Mucosa of descending colon (tissue), 3 donors: Measurements from ENCODE around the gene HCN1. TPM values are rescaled to one million over a fixed set of nuclear protein-coding genes. Genes with fewer than 3 reads are reported as not detected.

Experiments
- ATAC-seq: fragments of 200-7000 bp; cut with Tn5 transposase; one replicate; pipeline ENCODE4 v1.9.1; 2020; ENCODE audit warnings: mild to moderate bottlenecking, moderate library complexity
- DNase-seq, 3 donors: peaks; one replicate each; pipeline ENCODE4 v3.0.0-alpha.2; 2020
- H3K36me3 ChIP-seq: fragments of 200-600 bp; one replicate; pipeline ENCODE4 v1.8.0; 2021; ENCODE audit warnings: low read depth, mild to moderate bottlenecking
- H3K4me1 ChIP-seq: fragments of 200-600 bp; one replicate; pipeline ENCODE4 v1.8.0; 2021; ENCODE audit warnings: low read depth, mild to moderate bottlenecking
- H3K4me3 ChIP-seq: fragments of 200-600 bp; one replicate; pipeline ENCODE4 v1.8.0; 2021; ENCODE audit warnings: mild to moderate bottlenecking
- H3K9me3 ChIP-seq: fragments of 200-600 bp; one replicate; pipeline ENCODE4 v1.8.0; 2021; ENCODE audit warnings: mild to moderate bottlenecking
- intact Hi-C, 2 donors: fragments of 100-400 bp; cut with DNase I in 1 of 2; cut with micrococcal nuclease in 1 of 2; formaldehyde crosslinking; loops; one replicate each; pipeline versions ENCODE4 v1.11.0 to v1.11.1; 2022; cut with DNase I, micrococcal nuclease
- total RNA-seq, 3 donors: library from RNA; stranded (reverse); fragmentation: NEBNext Ultra II Directional in 2 of 3; extraction: Animal tissue kit (Norgen Biotek cat#: 25700) in 2 of 3; gene quantifications; one replicate each; pipeline versions ENCODE4 v1.2.1 to v1.2.4, GENCODE V29; 2021 to 2023
- TF ChIP-seq, protein P1 (sequence below): fragments of 200-600 bp; IDR thresholded peaks from one replicate; pipeline ENCODE4 v1.8.0; 2022; ENCODE audit warnings: antibody characterized with exemption, mild to moderate bottlenecking
- donor health status: DM: no; HTN: no; CAD: no; lungs with moderate emphysema.
- donor health status: DM: no; HTN: no; CAD: no.
- donor health status: DM: no; HTN: yes; CAD: no.

HCN1 gene
- total RNA-seq, 3 donors from 2014 or later = 0.05 to 0.35 TPM; not detected in 1

DNA sequence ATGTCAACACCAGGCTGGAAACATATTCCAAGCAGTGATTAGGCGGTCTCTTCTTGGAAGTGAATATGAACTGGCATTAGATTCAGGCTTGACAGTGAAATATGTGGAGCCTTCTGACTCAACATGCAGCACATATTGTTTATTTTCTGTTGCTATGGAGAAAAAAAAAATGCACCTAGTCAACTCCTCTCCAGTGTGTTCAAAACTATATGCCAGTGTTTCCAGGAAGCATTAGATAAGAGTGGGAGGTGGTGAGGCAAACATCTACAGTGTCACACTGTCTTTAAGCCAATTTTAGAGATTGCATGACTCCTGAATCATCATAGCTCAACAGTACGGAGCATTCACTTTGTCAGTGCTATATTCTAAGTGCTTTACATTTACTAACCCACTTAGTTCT, 117.9 kb downstream of the HCN1 start:
- intact Hi-C loops = no loop called here
- TF ChIP-seq, protein P1, sequence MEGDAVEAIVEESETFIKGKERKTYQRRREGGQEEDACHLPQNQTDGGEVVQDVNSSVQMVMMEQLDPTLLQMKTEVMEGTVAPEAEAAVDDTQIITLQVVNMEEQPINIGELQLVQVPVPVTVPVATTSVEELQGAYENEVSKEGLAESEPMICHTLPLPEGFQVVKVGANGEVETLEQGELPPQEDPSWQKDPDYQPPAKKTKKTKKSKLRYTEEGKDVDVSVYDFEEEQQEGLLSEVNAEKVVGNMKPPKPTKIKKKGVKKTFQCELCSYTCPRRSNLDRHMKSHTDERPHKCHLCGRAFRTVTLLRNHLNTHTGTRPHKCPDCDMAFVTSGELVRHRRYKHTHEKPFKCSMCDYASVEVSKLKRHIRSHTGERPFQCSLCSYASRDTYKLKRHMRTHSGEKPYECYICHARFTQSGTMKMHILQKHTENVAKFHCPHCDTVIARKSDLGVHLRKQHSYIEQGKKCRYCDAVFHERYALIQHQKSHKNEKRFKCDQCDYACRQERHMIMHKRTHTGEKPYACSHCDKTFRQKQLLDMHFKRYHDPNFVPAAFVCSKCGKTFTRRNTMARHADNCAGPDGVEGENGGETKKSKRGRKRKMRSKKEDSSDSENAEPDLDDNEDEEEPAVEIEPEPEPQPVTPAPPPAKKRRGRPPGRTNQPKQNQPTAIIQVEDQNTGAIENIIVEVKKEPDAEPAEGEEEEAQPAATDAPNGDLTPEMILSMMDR = no peak
- no peak for DNase-seq
- Histone ChIP-seq H3K36me3 (no peaks in the 10 kb centered on the region), H3K4me1 (no peaks in the 10 kb centered on the region), H3K4me3 (no peak overlapping the region), H3K9me3 (no peaks in the 10 kb centered on the region)
- peak; percentile 73 for ATAC-seq

DNA sequence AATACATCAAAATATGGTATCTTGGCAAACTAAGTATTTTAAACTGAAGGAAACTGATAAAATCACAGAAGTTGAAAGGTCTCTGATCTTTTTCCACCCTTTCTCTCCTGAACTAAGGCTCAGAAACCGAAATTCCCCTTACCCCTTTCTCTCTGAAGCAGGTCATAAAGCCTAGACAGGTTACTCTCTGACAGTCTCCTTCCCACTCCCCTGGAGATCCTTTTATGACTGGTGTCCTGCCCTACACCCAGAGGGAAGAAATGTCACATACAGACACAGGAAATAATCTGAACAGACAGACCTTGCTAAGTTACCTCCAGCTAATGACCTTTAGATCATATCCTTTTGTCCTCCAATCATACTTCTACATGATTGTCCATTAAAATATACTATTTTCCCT, 127.4 kb downstream of the HCN1 start:
- ATAC-seq = no peak

DNA sequence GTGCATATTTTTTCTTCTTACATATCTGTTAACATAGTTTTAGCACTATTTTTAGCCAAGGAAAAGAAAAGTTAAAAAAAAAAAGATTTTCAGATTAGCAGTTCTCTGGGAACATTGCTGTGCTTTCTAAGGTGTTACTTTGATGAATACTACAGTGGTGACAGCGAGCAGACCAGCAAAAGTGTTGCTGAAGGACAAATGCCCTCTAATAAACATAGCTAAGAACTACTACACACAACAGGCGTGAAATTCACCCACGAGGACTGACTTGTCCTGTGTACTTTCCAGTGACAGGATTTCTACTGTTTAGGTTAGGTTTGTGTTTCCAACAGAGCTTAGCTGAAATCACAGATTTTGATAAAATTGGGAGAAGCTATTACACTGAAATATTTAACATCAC, 153.8 kb downstream of the HCN1 start:
- no peaks in the 10 kb centered on the region for H3K4me1 ChIP-seq
- H3K4me3 ChIP-seq = no peak overlapping the region
- no peak for DNase-seq
- no peaks in the 10 kb centered on the region for H3K36me3 ChIP-seq
- TF ChIP-seq, protein P1 = no peak
- intact Hi-C loops = no loop called here
- no peak for ATAC-seq
- no peaks in the 10 kb centered on the region for H3K9me3 ChIP-seq

More for the DNA sequence above, 127.4 kb downstream of the HCN1 start:
- Histone ChIP-seq H3K36me3 (no peaks in the 10 kb centered on the region), H3K9me3 (no peaks in the 10 kb centered on the region), H3K4me3 (no peak overlapping the region), H3K4me1 (no peaks in the 10 kb centered on the region)
- TF ChIP-seq, protein P1 = no peak
- no peak for DNase-seq
- intact Hi-C loops = no loop called here

DNA sequence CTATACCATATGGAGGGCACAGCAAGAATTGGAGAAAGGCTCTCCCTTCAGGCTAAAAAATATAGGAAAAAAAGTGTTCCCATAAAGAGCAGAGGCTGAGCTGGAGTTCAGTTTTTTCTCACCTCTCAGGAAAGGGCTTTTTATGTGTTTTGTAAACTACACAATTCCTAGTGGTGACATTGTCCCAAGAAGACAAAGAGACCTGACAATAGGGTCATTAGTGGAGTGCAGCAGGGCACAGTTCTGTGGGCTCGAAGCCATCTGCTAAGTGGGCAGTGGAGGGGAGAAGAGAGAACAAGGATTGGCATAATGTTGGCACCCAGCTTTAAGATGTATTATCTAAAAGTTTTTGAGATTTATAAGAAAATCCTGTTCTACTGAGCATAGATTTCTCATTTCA, 162.5 kb downstream of the HCN1 start:
- TF ChIP-seq, protein P1 = no peak
- no peak for DNase-seq
- no peak for ATAC-seq
- H3K4me3 ChIP-seq = no peak overlapping the region
- no peaks in the 10 kb centered on the region for H3K4me1 ChIP-seq
- H3K36me3 ChIP-seq = no peaks in the 10 kb centered on the region
- intact Hi-C loops = no loop called here
- no peaks in the 10 kb centered on the region for H3K9me3 ChIP-seq

DNA sequence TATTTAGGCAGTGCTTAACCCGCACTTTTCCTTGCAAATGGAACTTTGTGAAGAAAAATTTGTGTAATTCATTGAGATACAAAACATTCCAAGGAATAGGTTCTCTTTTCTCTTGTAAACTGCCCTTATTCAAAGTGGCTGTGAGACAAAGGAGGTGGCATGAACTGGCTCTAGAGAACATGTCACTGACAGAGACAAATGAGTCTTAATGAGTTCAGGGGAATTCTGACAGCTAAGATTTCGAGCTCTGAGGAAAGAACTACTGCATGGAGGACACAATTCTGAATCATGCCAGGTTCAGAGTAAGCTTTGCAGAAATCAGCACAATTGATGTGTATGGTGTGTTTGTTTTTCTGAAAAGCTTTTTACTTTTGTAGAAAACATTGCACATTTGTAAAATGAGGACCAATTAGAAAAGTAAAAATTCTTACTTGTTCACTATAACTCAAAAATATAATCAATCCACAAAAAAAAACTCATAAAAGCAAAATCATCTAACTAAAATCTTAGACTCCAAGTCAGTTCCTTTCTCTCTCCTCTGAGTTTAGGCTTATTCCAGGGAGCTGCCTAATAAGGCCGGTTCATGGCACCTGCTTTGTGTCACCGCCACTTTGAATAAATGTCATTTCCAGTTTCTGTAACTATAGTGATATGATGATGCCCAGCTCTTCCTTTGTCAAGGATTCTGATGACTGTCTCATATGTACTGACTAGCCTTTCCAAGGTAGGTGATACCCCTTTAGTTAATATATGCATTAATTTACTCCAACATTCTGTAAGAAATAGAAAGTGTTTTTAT, 163.2 kb downstream of the HCN1 start:
- Histone ChIP-seq H3K4me3 (no peak overlapping the region), H3K9me3 (no peaks in the 10 kb centered on the region), H3K36me3 (no peaks in the 10 kb centered on the region), H3K4me1 (no peaks in the 10 kb centered on the region)
- DNase-seq (no peak), ATAC-seq (no peak)
- TF ChIP-seq, protein P1 = no peak
- intact Hi-C loops = no loop called here
